IMR-90 (cell line): ENCODE data around the gene C1orf87. TPM values are rescaled to one million over a fixed set of nuclear protein-coding genes. Genes with fewer than 3 reads are reported as not detected.

Source experiments
- ATAC-seq: fragments of 200-7000 bp; cut with Tn5 transposase; 2 replicates; pipeline ENCODE4 v1.9.1; 2020; ENCODE audit warnings: low read depth, mild to moderate bottlenecking, moderate library complexity
- BruUV-seq: library from RNA; stranded (reverse); fragments of 400-500 nt; replicated peaks from 2 replicates; lab custom pipeline; 2021; lab: Mats Ljungman, UMichigan
- CTCF ChIA-PET: fragments of 300-600 bp; formaldehyde crosslinking; extraction: SDS; loops from one replicate; lab custom pipeline; 2021; ENCODE audit warnings: antibody characterized with exemption; lab: Yijun Ruan, JAX
- POLR2A ChIA-PET: fragments of 300-600 bp; sonication (Branson Sonifier 250); formaldehyde crosslinking; loops from one replicate; lab custom pipeline; 2022; ENCODE audit warnings: antibody characterized with exemption; ENCODE audit not compliant: unreplicated experiment; lab: Charles Lee
- DNase-seq: peaks from one replicate; pipeline ENCODE4 v3.0.0; 2013
- H2AFZ ChIP-seq: replicated peaks from 2 replicates; pipeline ENCODE3; 2013; ENCODE audit warnings: low read length, mild to moderate bottlenecking; ENCODE audit not compliant: poor library complexity
- H2AK5ac ChIP-seq: 2 replicates; pipeline ENCODE4 v1.6.1; 2013; ENCODE audit warnings: low read depth, low read length, inconsistent platforms
- H2AK9ac ChIP-seq: replicated peaks from 2 replicates; pipeline ENCODE3; 2013; ENCODE audit warnings: mild to moderate bottlenecking, low read depth, low read length, moderate library complexity; ENCODE audit not compliant: poor library complexity
- H2BK120ac ChIP-seq: 2 replicates; pipeline ENCODE4 v1.6.1; 2013; ENCODE audit warnings: low read depth, low read length, inconsistent platforms
- H2BK15ac ChIP-seq: 3 replicates; pipeline ENCODE4 v1.6.1; 2013; ENCODE audit warnings: low read depth, low read length, inconsistent platforms
- H2BK20ac ChIP-seq: 2 replicates; pipeline ENCODE4 v1.6.1; 2013; ENCODE audit warnings: low read depth, mild to moderate bottlenecking, inconsistent platforms, low read length, moderate library complexity
- H2BK5ac ChIP-seq: 2 replicates; pipeline ENCODE4 v1.6.1; 2013; ENCODE audit warnings: mild to moderate bottlenecking, low read depth, low read length, inconsistent platforms; ENCODE audit not compliant: poor library complexity, severe bottlenecking
- H3K14ac ChIP-seq: replicated peaks from 2 replicates; pipeline ENCODE4 v1.6.1; 2013; ENCODE audit warnings: low read depth, low read length, inconsistent platforms
- H3K18ac ChIP-seq: 2 replicates; pipeline ENCODE4 v1.6.1; 2013; ENCODE audit warnings: low read depth, low read length, control low read depth
- H3K23ac ChIP-seq: 2 replicates; pipeline ENCODE4 v1.6.1; 2013; ENCODE audit warnings: low read depth, low read length, inconsistent platforms
- H3K27ac ChIP-seq: 2 replicates; pipeline ENCODE4 v1.5.1; 2013; ENCODE audit warnings: mild to moderate bottlenecking, control low read depth, low read length; ENCODE audit not compliant: insufficient read depth
- H3K27me3 ChIP-seq: 2 replicates; pipeline ENCODE4 v1.6.1; 2013; ENCODE audit warnings: low read length; ENCODE audit not compliant: control insufficient read depth, insufficient read depth
- H3K36me3 ChIP-seq: 2 replicates; pipeline ENCODE4 v1.6.1; 2013; ENCODE audit warnings: low read length, mixed read lengths; ENCODE audit not compliant: control insufficient read depth, insufficient read depth
- H3K4ac ChIP-seq: 2 replicates; pipeline ENCODE4 v1.6.1; 2013; ENCODE audit warnings: low read depth, low read length, inconsistent platforms
- H3K4me1 ChIP-seq: 2 replicates; pipeline ENCODE4 v1.6.1; 2013; ENCODE audit warnings: low read length, mixed read lengths; ENCODE audit not compliant: control insufficient read depth, insufficient read depth
- H3K4me2 ChIP-seq: 2 replicates; pipeline ENCODE4 v1.6.1; 2013; ENCODE audit warnings: low read depth, mild to moderate bottlenecking, control low read depth, low read length, moderate library complexity
- H3K4me3 ChIP-seq: 2 replicates; pipeline ENCODE4 v1.5.1; 2013; ENCODE audit warnings: low read depth, mild to moderate bottlenecking, control low read depth, low read length, moderate library complexity; ENCODE audit not compliant: insufficient read depth
- H3K56ac ChIP-seq: 2 replicates; pipeline ENCODE4 v1.6.1; 2013; ENCODE audit warnings: low read length, inconsistent platforms; ENCODE audit not compliant: insufficient read depth; ENCODE audit errors: extremely low read depth
- H3K79me1 ChIP-seq, 2 experiments: 2 replicates each; pipeline ENCODE4 v1.6.1; 2013; ENCODE audit warnings: low read length in 2 of 2, inconsistent platforms in 1 of 2, low read depth in 1 of 2
- H3K9ac ChIP-seq: 2 replicates; pipeline ENCODE4 v1.6.1; 2013; ENCODE audit warnings: low read depth, low read length, control low read depth
- H3K9me1 ChIP-seq: 2 replicates; pipeline ENCODE4 v1.6.1; 2013; ENCODE audit warnings: low read length, inconsistent platforms; ENCODE audit not compliant: insufficient read depth
- H3K9me3 ChIP-seq: 2 replicates; pipeline ENCODE4 v1.6.1; 2013; ENCODE audit warnings: low read length; ENCODE audit not compliant: control insufficient read depth, insufficient read depth
- H4K20me1 ChIP-seq: 2 replicates; pipeline ENCODE4 v1.6.1; 2013; ENCODE audit warnings: low read length, inconsistent platforms; ENCODE audit not compliant: insufficient read depth
- H4K5ac ChIP-seq: 2 replicates; pipeline ENCODE4 v1.6.1; 2013; ENCODE audit warnings: mild to moderate bottlenecking, low read depth, low read length, control low read depth
- H4K8ac ChIP-seq, 2 experiments: 2 replicates each; pipeline ENCODE4 v1.6.1; 2013; ENCODE audit warnings: low read depth in 2 of 2, low read length in 2 of 2, control low read depth in 1 of 2, inconsistent platforms in 1 of 2
- H4K91ac ChIP-seq: 2 replicates; pipeline ENCODE4 v1.6.1; 2013; ENCODE audit warnings: low read depth, low read length, inconsistent platforms; ENCODE audit not compliant: insufficient read depth
- BHLHE40 ChIP-seq: fragments of 150-350 bp; IDR thresholded peaks from 2 replicates; pipeline ENCODE4 v1.6.1; 2016; ENCODE audit warnings: mild to moderate bottlenecking, low read depth, low read length
- CEBPB ChIP-seq: IDR thresholded peaks from 2 replicates; pipeline ENCODE4 v1.6.1; 2012; ENCODE audit warnings: low read depth, low read length, improper control_type of control experiment
- CHD1 ChIP-seq: IDR thresholded peaks from 2 replicates; pipeline ENCODE4 v1.6.1; 2012; ENCODE audit warnings: low read depth, low read length, improper control_type of control experiment
- CTCF ChIP-seq: conservative IDR thresholded peaks from 2 replicates; pipeline ENCODE4 v1.5.1; 2012; ENCODE audit warnings: mild to moderate bottlenecking, low read depth, low read length, improper control_type of control experiment
- ELK1 ChIP-seq: fragments of 150-350 bp; IDR thresholded peaks from 2 replicates; pipeline ENCODE4 v1.6.1; 2016; ENCODE audit warnings: low read depth, mild to moderate bottlenecking, low read length, moderate library complexity, borderline replicate concordance
- FOS ChIP-seq: fragments of 150-350 bp; IDR thresholded peaks from 2 replicates; pipeline ENCODE4 v1.6.1; 2016; ENCODE audit warnings: low read depth, low read length
- MAFK ChIP-seq: IDR thresholded peaks from 2 replicates; pipeline ENCODE4 v1.6.1; 2012; ENCODE audit warnings: low read depth, low read length, improper control_type of control experiment
- MAZ ChIP-seq: IDR thresholded peaks from 2 replicates; pipeline ENCODE4 v1.6.1; 2012; ENCODE audit warnings: low read depth, mild to moderate bottlenecking, low read length, improper control_type of control experiment, moderate library complexity, borderline replicate concordance
- MXI1 ChIP-seq: IDR thresholded peaks from 2 replicates; pipeline ENCODE4 v1.6.1; 2012; ENCODE audit warnings: low read depth, mild to moderate bottlenecking, low read length, moderate library complexity, borderline replicate concordance
- NFE2L2 ChIP-seq: fragments of 150-350 bp; IDR thresholded peaks from 2 replicates; pipeline ENCODE4 v1.6.1; 2016; ENCODE audit warnings: low read depth, mild to moderate bottlenecking, low read length
- POLR2A ChIP-seq: IDR thresholded peaks from 2 replicates; pipeline ENCODE4 v1.6.1; 2012; ENCODE audit warnings: mild to moderate bottlenecking, low read depth, low read length
- RAD21 ChIP-seq: IDR thresholded peaks from 2 replicates; pipeline ENCODE4 v1.6.1; 2012; ENCODE audit warnings: low read length, improper control_type of control experiment
- RCOR1 ChIP-seq: IDR thresholded peaks from 2 replicates; pipeline ENCODE4 v1.6.1; 2012; ENCODE audit warnings: mild to moderate bottlenecking, low read length, improper control_type of control experiment; ENCODE audit not compliant: insufficient replicate concordance
- RFX5 ChIP-seq: IDR thresholded peaks from 2 replicates; pipeline ENCODE4 v1.8.0; 2012; ENCODE audit warnings: low read depth, mild to moderate bottlenecking, low read length, moderate library complexity
- SMC3 ChIP-seq: fragments of 150-350 bp; IDR thresholded peaks from 2 replicates; pipeline ENCODE4 v1.6.1; 2016; ENCODE audit warnings: low read depth, mild to moderate bottlenecking, antibody characterized with exemption, low read length, moderate library complexity
- USF2 ChIP-seq: fragments of 150-350 bp; IDR thresholded peaks from 2 replicates; pipeline ENCODE4 v1.6.1; 2017; ENCODE audit warnings: mild to moderate bottlenecking, antibody characterized with exemption, low read length, low read depth
- WGBS, 2 experiments: methylation state at CpG; one replicate each; pipeline versions ENCODE4 v1.1.5 to v1.1.7; 2013; ENCODE audit warnings: missing lambda C conversion rate in 2 of 2; ENCODE audit not compliant: insufficient read length in 1 of 2; ENCODE audit errors: extremely low coverage in 2 of 2; 5-methylcytosine and 5-hydroxymethylcytosine counted together
- dilution Hi-C: fragments of 300-500 bp; cut with HindIII; formaldehyde crosslinking; loops from one replicate; pipeline ENCODE4 v1.14.3; 2018; ENCODE audit warnings: low sequenced_read_pairs; ENCODE audit not compliant: unreplicated experiment
- in situ Hi-C: fragments of 300-500 bp; cut with MboI; formaldehyde crosslinking; loops from 3 replicates; pipeline ENCODE4 v1.14.3; 2019; ENCODE audit warnings: low sequenced_read_pairs, inconsistent platforms, mixed read lengths
- intact Hi-C: fragments of 100-400 bp; cut with micrococcal nuclease; formaldehyde crosslinking; loops from 2 replicates; pipeline ENCODE4 v1.10.0; 2022
- polyA plus RNA-seq, 3 experiments: library from polyadenylated mRNA; depleted of rRNA; stranded (reverse); fragments of >200 nt; gene quantifications; 2 replicates each; pipeline ENCODE4 v1.2.3, GENCODE V29; 2012; ENCODE audit warnings: low replicate concordance in 1 of 3
- total RNA-seq: library from RNA; depleted of rRNA; stranded (reverse); fragments of >200 nt; gene quantifications from 2 replicates; pipeline ENCODE4 v1.2.3, GENCODE V29; 2012

C1orf87 gene
- total and polyA plus RNA-seq, 2 of the 4 experiments (the other 2 are of a cell fraction) = not detected

GRCh38 chr1:60008500-60008899 is 65.1 kb downstream of the C1orf87 start:
- Histone ChIP-seq H3K79me1 (no peaks in the 10 kb centered on the region), H3K23ac (no peak overlapping the region), H3K36me3 (no peaks in the 10 kb centered on the region), H3K18ac (no peak overlapping the region), H3K4me2 (no peak overlapping the region), H2BK5ac (no peak overlapping the region), H2AK5ac (no peak overlapping the region), H4K8ac (no peak overlapping the region), H3K9ac (no peak overlapping the region), H3K4me1 (no peaks in the 10 kb centered on the region), H2BK120ac (no peak overlapping the region), H4K5ac (no peak overlapping the region), H2AFZ (no peak overlapping the region), H3K9me1 (no peaks in the 10 kb centered on the region), H3K27me3 (no peaks in the 10 kb centered on the region), H2BK15ac (no peak overlapping the region), H4K91ac (no peak overlapping the region), H3K56ac (no peak overlapping the region), H3K4me3 (no peak overlapping the region), H3K14ac (no peak overlapping the region), H3K27ac (no peak overlapping the region), H3K4ac (no peak overlapping the region), H3K9me3 (no peaks in the 10 kb centered on the region), H2BK20ac (no peak overlapping the region), H2AK9ac (no peak overlapping the region), H4K20me1 (no peaks in the 10 kb centered on the region)
- dilution Hi-C loops = no loop called here
- TF ChIP-seq SMC3 = no peak
- no peak for TF ChIP-seq RFX5
- TF ChIP-seq ELK1 = no peak
- no peak for TF ChIP-seq RAD21
- TF ChIP-seq BHLHE40 = no peak
- TF ChIP-seq CTCF = no peak
- no peak for TF ChIP-seq RCOR1
- TF ChIP-seq CEBPB = no peak
- TF ChIP-seq USF2 = no peak
- no peak for TF ChIP-seq POLR2A
- TF ChIP-seq MAZ = no peak
- no peak for TF ChIP-seq NFE2L2
- TF ChIP-seq FOS = no peak
- TF ChIP-seq MXI1 = no peak
- no peak for TF ChIP-seq CHD1
- TF ChIP-seq MAFK = no peak
- intact Hi-C loops = no loop called here
- ATAC-seq = no peak
- CTCF ChIA-PET = interaction anchor here (0.6 kb wide), 1 partner anchor 37 kb away, joined by 5 read pairs; no protein-coding TSS in a partner anchor
- POLR2A ChIA-PET = no interaction called here
- no TSS peak for BruUV-seq
- DNase-seq = no peak
- 0% methylated on average over 1 of the region's 4 CpGs; no CpG with 5 or more reads in 1 of the 2 experiments for WGBS, 2 experiments
- in situ Hi-C loops = no loop called here
